Caco-2 (cell line): ENCODE data around the gene C19orf12. TPM values are rescaled to one million over a fixed set of nuclear protein-coding genes. Genes with fewer than 3 reads are reported as not detected.

Source experiments
- BruUV-seq: library from RNA; stranded (reverse); fragments of 400-500 nt; replicated peaks from 2 replicates; lab custom pipeline; 2021; lab: Mats Ljungman, UMichigan
- CTCF ChIA-PET: fragments of 300-600 bp; sonication (Branson Sonifier 250); formaldehyde crosslinking; loops from one replicate; lab custom pipeline; 2022; ENCODE audit warnings: antibody characterized with exemption; lab: Charles Lee
- POLR2A ChIA-PET: fragments of 300-600 bp; sonication (Branson Sonifier 250); formaldehyde crosslinking; loops from one replicate; lab custom pipeline; 2022; ENCODE audit warnings: antibody characterized with exemption; lab: Charles Lee
- DNase-seq, 2 experiments: peaks; one replicate each; pipeline versions ENCODE4 v3.0.0 to v3.0.0-alpha.2; 2020 to 2022
- H3K27me3 ChIP-seq: replicated peaks from 2 replicates; pipeline ENCODE4 v1.6.0; 2011; ENCODE audit warnings: low read length; ENCODE audit not compliant: control insufficient read depth, insufficient read depth
- H3K36me3 ChIP-seq: 2 replicates; pipeline ENCODE4 v1.5.1; 2011; ENCODE audit warnings: low read length; ENCODE audit not compliant: control insufficient read depth, insufficient read depth
- H3K4me1 ChIP-seq: fragments of 250-450 bp; sonication (Bioruptor Pico); 2 replicates; pipeline ENCODE4 v1.5.1; 2020; ENCODE audit warnings: mild to moderate bottlenecking
- H3K4me3 ChIP-seq: 2 replicates; pipeline ENCODE4 v1.5.1; 2011; ENCODE audit warnings: low read depth, mild to moderate bottlenecking, control low read depth, low read length
- H3K9me3 ChIP-seq: fragments of 250-450 bp; sonication (Bioruptor Pico); 2 replicates; pipeline ENCODE4 v1.5.1; 2020; ENCODE audit warnings: mild to moderate bottlenecking, moderate library complexity
- H3K27ac Mint-ChIP-seq: one replicate; pipeline ENCODE4 v1.8.0; 2022; ENCODE audit warnings: mixed read lengths; ENCODE audit not compliant: unreplicated experiment
- H3K27me3 Mint-ChIP-seq: one replicate; pipeline ENCODE4 v1.8.0; 2022; ENCODE audit warnings: mixed read lengths; ENCODE audit not compliant: insufficient read depth, unreplicated experiment
- H3K36me3 Mint-ChIP-seq: one replicate; pipeline ENCODE4 v1.8.0; 2022; ENCODE audit warnings: mild to moderate bottlenecking, mixed read lengths; ENCODE audit not compliant: insufficient read depth, unreplicated experiment
- H3K4me1 Mint-ChIP-seq: one replicate; pipeline ENCODE4 v1.8.0; 2022; ENCODE audit warnings: low read depth, mixed read lengths; ENCODE audit not compliant: unreplicated experiment
- H3K4me3 Mint-ChIP-seq: one replicate; pipeline ENCODE4 v1.8.0; 2022; ENCODE audit warnings: mild to moderate bottlenecking, moderate library complexity, mixed read lengths; ENCODE audit not compliant: unreplicated experiment
- H3K9me3 Mint-ChIP-seq: one replicate; pipeline ENCODE4 v1.8.0; 2022; ENCODE audit warnings: mixed read lengths; ENCODE audit not compliant: unreplicated experiment
- CTCF ChIP-seq, 2 experiments: fragments of 200-600 bp in 1 of 2; IDR thresholded peaks; 1 replicate in 1 of 2; 2 replicates in 1 of 2; pipeline versions ENCODE4 v1.5.1 to v1.8.0; 2011 to 2022; ENCODE audit warnings: antibody characterized with exemption in 1 of 2, control low read depth in 1 of 2, inconsistent platforms in 1 of 2, low read depth in 1 of 2, low read length in 1 of 2, mild to moderate bottlenecking in 1 of 2, moderate library complexity in 1 of 2; ENCODE audit not compliant: insufficient read depth in 1 of 2, severe bottlenecking in 1 of 2, unreplicated experiment in 1 of 2
- intact Hi-C: fragments of 100-400 bp; cut with micrococcal nuclease; formaldehyde crosslinking; loops from one replicate; pipeline ENCODE4 v1.10.0; 2022; ENCODE audit not compliant: unreplicated experiment
- total RNA-seq: library from RNA; stranded (reverse); gene quantifications from 2 replicates; pipeline ENCODE4 v1.2.3, GENCODE V29; 2022

C19orf12 gene
- total RNA-seq, 1 experiment from 2014 or later = 20.8 TPM

GRCh38 chr19:29758863-29759262 is 43.8 kb upstream of the C19orf12 start:
- H3K27ac Mint-ChIP-seq = no peak overlapping the region
- Histone ChIP-seq H3K9me3 (no peaks in the 10 kb centered on the region), H3K4me1 (0 out of 2 replicates have a peak, but pooled peaks cover 6% of the 10 kb centered on the region), H3K36me3 (no peaks in the 10 kb centered on the region), H3K27me3 (no peaks in the 10 kb centered on the region), H3K4me3 (no peak overlapping the region)
- H3K4me1 Mint-ChIP-seq = no peaks in the 10 kb centered on the region
- H3K27me3 Mint-ChIP-seq = peaks cover 4% of the 10 kb centered on the region
- ChIA-PET CTCF (interaction anchor here (0.7 kb wide), 1 partner anchor 472 kb away, joined by 3 read pairs; no protein-coding TSS in a partner anchor), POLR2A (no interaction called here)
- no peak for TF ChIP-seq CTCF (IDR thresholded peaks at IDR 0.05; ENCODE audit: insufficient read depth in 1 of 2, low read depth in 1 of 2, low read length in 1 of 2, severe bottlenecking in 1 of 2, unreplicated experiment in 1 of 2)
- BruUV-seq = no TSS peak
- H3K9me3 Mint-ChIP-seq = no peaks in the 10 kb centered on the region
- no peak for DNase-seq
- no peak overlapping the region for H3K4me3 Mint-ChIP-seq
- H3K36me3 Mint-ChIP-seq = no peaks in the 10 kb centered on the region
- intact Hi-C loops = no loop called here

GRCh38 chr19:29757551-29757950 is 42.5 kb upstream of the C19orf12 start:
- POLR2A ChIA-PET = no interaction called here
- TF ChIP-seq CTCF (IDR thresholded peaks at IDR 0.05; ENCODE audit: insufficient read depth in 1 of 2, low read depth in 1 of 2, low read length in 1 of 2, severe bottlenecking in 1 of 2, unreplicated experiment in 1 of 2) = no peak
- Histone ChIP-seq H3K36me3 (no peaks in the 10 kb centered on the region), H3K4me1 (0 out of 2 replicates have a peak, but pooled peaks cover 6% of the 10 kb centered on the region), H3K9me3 (no peaks in the 10 kb centered on the region), H3K4me3 (no peak overlapping the region), H3K27me3 (no peaks in the 10 kb centered on the region)
- DNase-seq = no peak
- Mint-ChIP-seq H3K27me3 (no peaks in the 10 kb centered on the region), H3K36me3 (no peaks in the 10 kb centered on the region), H3K9me3 (no peaks in the 10 kb centered on the region), H3K4me1 (no peaks in the 10 kb centered on the region), H3K27ac (no peak overlapping the region), H3K4me3 (no peak overlapping the region)
- BruUV-seq = no TSS peak
- CTCF ChIA-PET = no interaction called here
- intact Hi-C loops = no loop called here

- H3K4me3 ChIP-seq = no peak overlapping the region
- no peaks in the 10 kb centered on the region for H3K4me1 ChIP-seq
- no TSS peak for BruUV-seq
- H3K27me3 Mint-ChIP-seq = peaks cover 4% of the 10 kb centered on the region
- no peak for TF ChIP-seq CTCF (IDR thresholded peaks at IDR 0.05; ENCODE audit: insufficient read depth in 1 of 2, low read depth in 1 of 2, low read length in 1 of 2, severe bottlenecking in 1 of 2, unreplicated experiment in 1 of 2)
- no peak for DNase-seq
- no peaks in the 10 kb centered on the region for H3K4me1 Mint-ChIP-seq
- ChIA-PET CTCF (no interaction called here), POLR2A (no interaction called here)
- H3K36me3 ChIP-seq = no peaks in the 10 kb centered on the region
- H3K9me3 ChIP-seq = no peaks in the 10 kb centered on the region
- H3K4me3 Mint-ChIP-seq = no peak overlapping the region
- no peaks in the 10 kb centered on the region for H3K36me3 Mint-ChIP-seq
- intact Hi-C loops = no loop called here
- no peaks in the 10 kb centered on the region for H3K9me3 Mint-ChIP-seq
- H3K27me3 ChIP-seq = no peaks in the 10 kb centered on the region
- no peak overlapping the region for H3K27ac Mint-ChIP-seq
Measured at GRCh38 chr19:29753934-29754305, 38.9 kb upstream of the C19orf12 start.
